Fibroblast of lung (primary cell): ENCODE data around the gene ZNF273.

ENCODE experiments used
- EZH2 ChIP-seq: IDR thresholded peaks from 2 replicates; pipeline ENCODE4 v1.5.1; 2012; ENCODE audit warnings: low read length, control low read depth, mild to moderate bottlenecking; ENCODE audit errors: missing control alignments
- TF ChIP-seq, protein P1 (sequence below), 2 donors: IDR thresholded peaks in 1 of 2; conservative IDR thresholded peaks in 1 of 2; 1 replicate in 1 of 2; 2 replicates in 1 of 2; pipeline ENCODE4 v1.5.1; 2011 to 2012; ENCODE audit warnings: low read length in 2 of 2, control low read depth in 1 of 2, inconsistent platforms in 1 of 2, low read depth in 1 of 2, mild to moderate bottlenecking in 1 of 2

DNA sequence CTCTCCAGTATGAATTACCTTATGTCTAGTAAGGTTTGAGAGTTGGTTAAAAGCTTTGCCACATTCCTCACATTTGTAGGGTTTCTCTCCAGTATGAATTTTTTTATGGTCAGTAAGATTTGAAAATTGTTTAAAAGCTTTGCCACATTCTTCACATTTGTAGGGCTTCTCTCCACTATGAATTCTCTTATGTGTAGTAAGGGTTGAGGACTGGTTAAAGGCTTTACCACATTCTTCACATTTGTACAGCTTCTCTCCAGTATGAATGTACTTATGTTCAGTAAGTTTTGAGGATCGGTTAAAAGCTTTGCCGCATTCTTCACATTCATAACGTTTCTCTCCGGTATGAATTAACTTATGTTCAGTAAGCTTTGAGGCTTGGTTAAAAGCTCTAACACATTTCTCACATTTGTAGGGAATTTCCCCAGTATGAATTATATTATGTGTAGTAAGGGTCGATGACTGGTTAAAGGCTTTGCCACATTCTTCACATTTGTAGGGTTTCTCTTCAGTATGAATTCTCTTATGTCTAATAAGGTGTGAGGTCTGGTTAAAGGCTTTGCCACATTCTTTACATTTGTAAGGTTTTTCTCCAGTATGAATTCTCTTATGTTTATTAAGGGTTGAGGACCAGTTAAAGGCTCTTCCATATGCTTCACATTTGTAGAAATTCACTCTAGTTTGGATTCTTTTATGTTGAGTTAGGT lies 75.6 kb downstream of the ZNF273 start:
- TF ChIP-seq EZH2 = no peak
- TF ChIP-seq, protein P1, sequence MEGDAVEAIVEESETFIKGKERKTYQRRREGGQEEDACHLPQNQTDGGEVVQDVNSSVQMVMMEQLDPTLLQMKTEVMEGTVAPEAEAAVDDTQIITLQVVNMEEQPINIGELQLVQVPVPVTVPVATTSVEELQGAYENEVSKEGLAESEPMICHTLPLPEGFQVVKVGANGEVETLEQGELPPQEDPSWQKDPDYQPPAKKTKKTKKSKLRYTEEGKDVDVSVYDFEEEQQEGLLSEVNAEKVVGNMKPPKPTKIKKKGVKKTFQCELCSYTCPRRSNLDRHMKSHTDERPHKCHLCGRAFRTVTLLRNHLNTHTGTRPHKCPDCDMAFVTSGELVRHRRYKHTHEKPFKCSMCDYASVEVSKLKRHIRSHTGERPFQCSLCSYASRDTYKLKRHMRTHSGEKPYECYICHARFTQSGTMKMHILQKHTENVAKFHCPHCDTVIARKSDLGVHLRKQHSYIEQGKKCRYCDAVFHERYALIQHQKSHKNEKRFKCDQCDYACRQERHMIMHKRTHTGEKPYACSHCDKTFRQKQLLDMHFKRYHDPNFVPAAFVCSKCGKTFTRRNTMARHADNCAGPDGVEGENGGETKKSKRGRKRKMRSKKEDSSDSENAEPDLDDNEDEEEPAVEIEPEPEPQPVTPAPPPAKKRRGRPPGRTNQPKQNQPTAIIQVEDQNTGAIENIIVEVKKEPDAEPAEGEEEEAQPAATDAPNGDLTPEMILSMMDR (conservative IDR thresholded peaks at IDR 0.05 in 1 of 2, IDR thresholded peaks at IDR 0.05 in 1 of 2; ENCODE audit: low read depth in 1 of 2, low read length in 2 of 2) = no peak
